Measurements from ENCODE around the gene DDA1. TPM values are rescaled to one million over a fixed set of nuclear protein-coding genes. Genes with fewer than 3 reads are reported as not detected.

DDA1 gene
- total and polyA plus RNA-seq, 9 of the 15 experiments (the other 6 are each of a cell fraction or from before 2014, with no cell fraction given) = 1.4 to 83.8 (median 33.8) TPM

DNA sequence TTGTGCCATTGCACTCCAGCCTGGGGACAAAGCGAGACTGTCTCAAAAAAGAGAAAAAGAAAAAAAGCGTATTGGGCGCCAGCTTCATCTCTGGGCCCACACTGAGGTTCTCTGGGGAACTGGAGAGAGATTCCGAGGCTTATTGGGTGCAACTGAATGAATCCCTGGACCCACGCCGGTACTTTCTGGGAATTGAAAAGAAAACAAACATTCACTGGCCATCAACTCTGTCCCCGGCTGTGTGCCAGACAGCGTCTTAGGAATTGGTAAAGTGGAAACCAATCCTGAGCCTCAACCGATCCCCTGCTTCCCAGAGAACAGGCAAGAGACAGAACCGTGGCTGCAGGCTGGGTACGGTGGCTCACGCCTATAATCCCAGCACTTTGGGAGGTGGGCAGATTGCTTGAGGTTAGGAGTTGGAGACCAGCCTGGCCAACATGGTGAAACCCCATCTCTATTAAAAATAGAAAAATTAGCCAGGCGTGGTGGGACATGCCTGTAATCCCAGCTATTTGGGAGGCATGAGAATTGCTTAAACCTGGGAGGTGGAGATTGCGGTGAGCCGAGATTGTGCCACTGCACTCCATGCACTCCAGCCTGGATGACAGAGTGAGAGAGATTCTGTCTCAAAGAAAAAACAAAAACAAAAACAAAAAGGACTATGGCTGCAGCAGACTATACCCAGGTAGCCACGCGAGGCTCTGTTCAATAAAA is 16.7 kb downstream of the DDA1 start (continued):
- TF ChIP-seq SPI1 (IDR thresholded peaks at IDR 0.05; ENCODE audit: borderline replicate concordance, low read depth, low read length) (no peak), CXXC5 (CRISPR knock-in tag; IDR thresholded peaks at IDR 0.05) (no peak), ARHGAP35 (IDR thresholded peaks at IDR 0.05; ENCODE audit: partially characterized antibody) (no peak), ZSCAN32 (CRISPR knock-in tag; IDR thresholded peaks at IDR 0.05) (no peak)

- no peak for FAIRE-seq
- peaks cover 19% of the 10 kb centered on the region for H3K36me3 ChIP-seq (ENCODE audit: control insufficient read depth, insufficient read depth, low read length)
- no peaks in the 10 kb centered on the region; the same call in 1 of the 2 replicates for H4K20me1 ChIP-seq (replicated peaks; ENCODE audit: control insufficient read depth, insufficient read depth, low read length)
- DNase-seq (ENCODE audit: extremely low read depth in 1 of 4, low spot score in 3 of 4) = no peak
- in situ Hi-C loops (cut with MboI) (no loop called here), intact Hi-C loops (cut with micrococcal nuclease) (no loop called here)
- TF ChIP-seq RBM25 (IDR thresholded peaks at IDR 0.05; ENCODE audit: low read depth, low read length, severe bottlenecking) = no peak
- TF ChIP-seq ZNF609 (CRISPR knock-in tag; IDR thresholded peaks at IDR 0.05; ENCODE audit: borderline replicate concordance) = no peak
- TF ChIP-seq PTRF (tag; IDR thresholded peaks at IDR 0.05) = no peak
- no peak for TF ChIP-seq THRAP3 (IDR thresholded peaks at IDR 0.05; ENCODE audit: borderline replicate concordance)
- TF ChIP-seq SREBF1 (IDR thresholded peaks at IDR 0.05; ENCODE audit: borderline replicate concordance, low read depth, low read length) = no peak
- no peak for ATAC-seq
- H2AFZ ChIP-seq (ENCODE audit: low read depth, low read length) = no peak overlapping the region
- H3K9ac ChIP-seq (ENCODE audit: insufficient read depth in 1 of 2, low read depth in 2 of 2, low read length in 2 of 2) = no peak overlapping the region
- POLR2A ChIA-PET = interaction anchor here (1.6 to 6.9 kb wide), 3 partner anchors 8 to 17 kb away, joined by 6 to 41 read pairs (median 9); partner anchors contain the start of genes ANO8 and DDA1
- BruUV-seq (replicated peaks) = no TSS peak
- no peaks in the 10 kb centered on the region for H3K9me3 ChIP-seq (replicated peaks; ENCODE audit: control insufficient read depth, insufficient read depth, low read depth, low read length)
- no peak overlapping the region for H3K4me3 ChIP-seq
- 68% methylated on average over 11 of the region's 11 CpGs for WGBS (ENCODE audit: insufficient coverage, low coverage, missing lambda C conversion rate)
- H3K79me2 ChIP-seq (ENCODE audit: control insufficient read depth, insufficient read depth, low read length) = no peaks in the 10 kb centered on the region
- peaks cover 3 to 53% of the 10 kb centered on the region in 2 experiments; a peak in 4 of 5 replicates for H3K4me1 ChIP-seq (replicated peaks in 1 of 2; ENCODE audit: control insufficient read depth in 2 of 2, insufficient read depth in 2 of 2, low read length in 2 of 2)
- H3K9me1 ChIP-seq (ENCODE audit: control insufficient read depth, insufficient read depth, low read length) = peaks cover 4% of the 10 kb centered on the region
- no peaks in the 10 kb centered on the region for H3K27me3 ChIP-seq (ENCODE audit: control insufficient read depth in 2 of 2, insufficient read depth in 2 of 2, low read length in 2 of 2)
- no peak overlapping the region for H3K4me2 ChIP-seq (ENCODE audit: insufficient read depth, low read length)
- H3K27ac ChIP-seq (ENCODE audit: extremely low read depth, low read depth, low read length) = no peak overlapping the region
- CTCF ChIA-PET (ENCODE audit: low intra/inter-chr PET ratio) = no interaction called here
Observed at GRCh38 chr19:17326595-17326966, 17.2 kb downstream of the DDA1 start.

Data from K562 (cell line).